Small intestine (tissue), 4 donors: ENCODE measurements around the gene ATAD3C. TPM values are rescaled to one million over a fixed set of nuclear protein-coding genes. Genes with fewer than 3 reads are reported as not detected.

Experiments used
- polyA plus RNA-seq, 4 donors: library from polyadenylated mRNA; stranded (reverse) in 3 of 4; unstranded in 1 of 4; fragments of 200-250 nt in 3 of 4; fragments of 120-200 nt in 1 of 4; gene quantifications; one replicate each; pipeline versions ENCODE4 v1.2.1 to v1.2.3, GENCODE V29; 2013
- donor health status: healthy with polysubstance abuse.
- donor health status: Bipolar disorder and iron deficiency.
- donor health status: healthy.

Gene ATAD3C
- polyA plus RNA-seq, 4 donors, result 0.27 to 1.5 (median 0.66) TPM; not detected in 1

Other genes with a start within 250 kb of the ATAD3C start
- 1 to 10 TPM in 2 of 4 donors, under 1 TPM in 1, not detected in 1; 0.47 to 5.9 (median 1.8) TPM for gene TNFRSF18, start 243.1 kb upstream of the ATAD3C start, polyA plus RNA-seq
- 1 to 10 TPM in 3 of 4 donors, not detected in 1; 1.2 to 3.5 (median 3.1) TPM for gene TNFRSF4, start 235.5 kb upstream of the ATAD3C start, polyA plus RNA-seq
- gene SDF4, start 217.7 kb upstream of the ATAD3C start, polyA plus RNA-seq, result 100 to 1,000 TPM in 3 of 4 donors, 10 to 100 TPM in 1; 91.2 to 190 (median 151) TPM
- gene B3GALT6, start 217.5 kb upstream of the ATAD3C start, polyA plus RNA-seq, result 10 to 100 TPM in 2 of 4 donors, 1 to 10 TPM in 2; 2.7 to 13.7 (median 6.8) TPM
- gene C1QTNF12, start 203.0 kb upstream of the ATAD3C start, polyA plus RNA-seq, result 100 to 1,000 TPM in 2 of 4 donors, 10 to 100 TPM in 2; 10.6 to 203 (median 98.5) TPM
- gene UBE2J2, start 175.8 kb upstream of the ATAD3C start, polyA plus RNA-seq, result 10 to 100 TPM; 45.9 to 67.0 (median 60.7) TPM
- gene SCNN1D, start 169.3 kb upstream of the ATAD3C start, polyA plus RNA-seq, result 10 to 100 TPM in 2 of 4 donors, 1 to 10 TPM in 2; 5.2 to 37.1 (median 17.2) TPM
- gene ACAP3, start 141.8 kb upstream of the ATAD3C start, polyA plus RNA-seq, result 10 to 100 TPM; 28.6 to 71.1 (median 50.6) TPM
- gene PUSL1, start 141.1 kb upstream of the ATAD3C start, polyA plus RNA-seq, result 10 to 100 TPM; 15.0 to 22.7 (median 18.4) TPM
- 100 to 1,000 TPM in 3 of 4 donors, 10 to 100 TPM in 1; 94.9 to 331 (median 186) TPM for gene INTS11, start 125.0 kb upstream of the ATAD3C start, polyA plus RNA-seq
- 10 to 100 TPM; 18.5 to 71.3 (median 45.1) TPM for gene CPTP, start 124.9 kb upstream of the ATAD3C start, polyA plus RNA-seq
- under 1 TPM; 0.33 to 0.99 (median 0.63) TPM for gene TAS1R3, start 118.4 kb upstream of the ATAD3C start, polyA plus RNA-seq
- gene DVL1, start 100.3 kb upstream of the ATAD3C start, polyA plus RNA-seq, result 10 to 100 TPM; 46.7 to 88.8 (median 61.3) TPM
- 100 to 1,000 TPM in 1 of 4 donors, 10 to 100 TPM in 1, 1 to 10 TPM in 2; 2.7 to 538 (median 14.7) TPM for gene MXRA8, start 91.1 kb upstream of the ATAD3C start, polyA plus RNA-seq
- gene AURKAIP1, start 74.5 kb upstream of the ATAD3C start, polyA plus RNA-seq, result 100 to 1,000 TPM in 3 of 4 donors, 10 to 100 TPM in 1; 88.1 to 382 (median 297) TPM
- 100 to 1,000 TPM in 3 of 4 donors, 10 to 100 TPM in 1; 71.9 to 224 (median 198) TPM for gene CCNL2, start 50.4 kb upstream of the ATAD3C start, polyA plus RNA-seq
- gene MRPL20, start 42.4 kb upstream of the ATAD3C start, polyA plus RNA-seq, result 100 to 1,000 TPM; 135 to 221 (median 167) TPM
- 1 to 10 TPM; 1.1 to 1.7 (median 1.5) TPM for gene ANKRD65, start 28.4 kb upstream of the ATAD3C start, polyA plus RNA-seq
- gene VWA1, start 14.0 kb upstream of the ATAD3C start, polyA plus RNA-seq, result 100 to 1,000 TPM in 1 of 4 donors, 10 to 100 TPM in 1, 1 to 10 TPM in 1, under 1 TPM in 1; 0.67 to 122 (median 6.9) TPM
- 10 to 100 TPM; 17.4 to 34.5 (median 19.4) TPM for gene ATAD3B, start 22.1 kb downstream of the ATAD3C start, polyA plus RNA-seq
- 10 to 100 TPM; 16.8 to 42.1 (median 25.0) TPM for gene ATAD3A, start 62.5 kb downstream of the ATAD3C start, polyA plus RNA-seq
- gene TMEM240, start 90.9 kb downstream of the ATAD3C start, polyA plus RNA-seq, result 1 to 10 TPM in 3 of 4 donors, not detected in 1; 1.6 to 3.7 (median 1.6) TPM
- gene SSU72, start 125.2 kb downstream of the ATAD3C start, polyA plus RNA-seq, result 100 to 1,000 TPM in 3 of 4 donors, 10 to 100 TPM in 1; 83.9 to 140 (median 124) TPM
- gene FNDC10, start 150.4 kb downstream of the ATAD3C start, polyA plus RNA-seq, result 1 to 10 TPM in 2 of 4 donors, under 1 TPM in 2; 0.54 to 2.9 (median 1.5) TPM
- 100 to 1,000 TPM in 2 of 4 donors, 10 to 100 TPM in 2; 44.7 to 213 (median 116) TPM for gene MIB2, start 165.8 kb downstream of the ATAD3C start, polyA plus RNA-seq
- 10 to 100 TPM in 1 of 4 donors, 1 to 10 TPM in 3; 1.2 to 16.5 (median 3.6) TPM for gene MMP23B, start 182.5 kb downstream of the ATAD3C start, polyA plus RNA-seq
- 10 to 100 TPM; 24.6 to 61.7 (median 45.1) TPM for gene CDK11B, start 209.3 kb downstream of the ATAD3C start, polyA plus RNA-seq
- gene SLC35E2B, start 243.1 kb downstream of the ATAD3C start, polyA plus RNA-seq, result 10 to 100 TPM; 21.6 to 43.0 (median 34.0) TPM